HL-60/S4 treated with phorbol 12-myristate 13-acetate at 8.2 ng/mL for 4 days and 3 days (cell line): ENCODE results near the gene CADM1.

ENCODE experiments used
- in situ Hi-C: fragments of 300-500 bp; cut with MboI; formaldehyde crosslinking; loops from 2 replicates; pipeline ENCODE4 v1.15.0; 2022; ENCODE audit warnings: low sequenced_read_pairs

Gene CADM1

DNA sequence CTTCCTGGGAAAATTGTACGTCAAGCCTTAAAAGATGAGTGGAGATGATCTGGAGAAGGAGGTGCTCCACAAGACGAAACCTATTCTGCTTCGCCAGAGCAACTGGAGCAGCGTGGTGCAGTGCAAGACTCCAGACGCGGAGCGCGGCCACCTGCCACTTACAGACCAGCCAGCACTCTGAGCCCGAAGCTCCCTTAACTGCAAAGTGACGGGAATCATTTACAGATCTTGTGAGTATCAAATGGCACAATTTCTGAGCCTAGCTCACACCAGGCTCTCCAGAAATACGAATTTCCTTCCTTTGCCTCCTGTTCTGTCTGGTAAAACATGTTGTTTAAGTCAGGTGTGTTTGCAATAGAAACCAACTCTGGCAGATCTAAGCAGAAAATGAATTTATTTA lies 369.3 kb downstream of the CADM1 start:
- in situ Hi-C loops, result no loop called here

DNA sequence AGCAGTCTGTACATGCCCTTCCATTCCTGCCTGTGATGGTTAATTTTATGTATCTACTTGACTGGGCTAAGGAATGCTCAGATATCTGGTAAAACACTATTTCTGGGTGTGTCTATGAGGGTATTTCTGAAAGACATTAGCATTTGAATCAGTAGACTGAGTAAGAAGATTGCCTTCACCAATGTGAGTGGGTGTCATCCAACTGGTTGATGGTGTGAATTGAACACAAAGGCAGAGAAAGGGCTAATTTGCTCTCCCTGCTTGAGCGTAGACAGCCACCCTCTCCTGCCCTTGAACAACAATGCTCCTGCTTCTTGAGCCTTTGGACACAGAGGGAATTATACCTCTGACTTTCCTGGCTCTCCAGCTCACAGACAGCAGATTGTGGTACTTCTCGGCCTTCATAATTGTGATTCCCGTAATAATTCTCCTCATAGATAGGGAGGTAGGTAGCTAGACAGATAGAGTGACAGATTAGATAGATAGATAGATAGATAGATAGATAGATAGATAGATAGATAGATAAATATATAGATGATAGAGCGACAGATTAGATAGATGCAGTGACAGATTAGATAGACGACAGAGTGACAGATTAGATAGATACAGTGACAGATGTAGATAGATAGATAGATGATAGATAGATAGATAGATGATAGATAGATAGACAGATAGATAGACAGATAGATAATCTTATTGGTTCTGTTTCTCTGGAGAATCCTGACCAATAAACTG lies 370.6 kb downstream of the CADM1 start:
- in situ Hi-C loops, result no loop called here

DNA sequence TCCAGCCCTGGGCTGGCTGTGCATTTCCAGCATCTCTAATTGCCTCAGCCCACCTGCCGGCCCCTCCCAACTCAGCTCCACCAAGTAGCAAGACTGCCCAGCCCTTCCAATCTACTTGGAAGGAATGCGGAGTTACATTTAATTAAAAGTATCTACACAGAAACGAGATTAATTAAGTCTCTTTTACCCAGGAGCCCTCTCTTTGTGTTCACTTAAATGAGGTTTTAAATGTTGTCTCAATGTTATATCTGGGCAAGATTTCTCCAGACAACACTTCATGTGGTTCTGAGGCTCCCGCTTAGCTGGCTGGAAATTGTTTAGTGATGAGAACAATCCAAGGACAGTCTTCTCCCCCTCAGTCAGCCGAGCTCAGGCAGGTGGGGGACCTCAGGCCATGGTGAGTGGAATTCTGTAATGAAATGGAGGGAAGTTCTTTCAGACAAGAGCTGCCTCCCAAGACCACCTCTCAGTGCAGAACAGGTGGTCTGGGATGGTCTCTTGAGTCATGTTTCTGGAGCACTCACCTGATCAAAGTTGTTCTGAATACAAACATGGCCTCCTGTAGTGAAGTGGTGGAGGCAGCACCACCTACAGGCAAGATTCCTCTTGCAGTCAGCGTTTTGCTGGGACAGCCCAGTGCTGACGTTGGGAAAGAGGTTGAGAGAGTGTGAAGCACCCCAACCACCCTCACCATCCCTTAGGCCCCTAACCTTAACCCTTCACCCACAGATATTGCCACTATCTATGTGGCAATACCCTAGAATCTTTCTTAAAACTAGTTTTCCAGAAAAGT lies 371.6 kb downstream of the CADM1 start:
- in situ Hi-C loops, result no loop called here

- in situ Hi-C loops, result no loop called here
Measured at GRCh38 chr11:115129473-115130289, 374.5 kb downstream of the CADM1 start.

DNA sequence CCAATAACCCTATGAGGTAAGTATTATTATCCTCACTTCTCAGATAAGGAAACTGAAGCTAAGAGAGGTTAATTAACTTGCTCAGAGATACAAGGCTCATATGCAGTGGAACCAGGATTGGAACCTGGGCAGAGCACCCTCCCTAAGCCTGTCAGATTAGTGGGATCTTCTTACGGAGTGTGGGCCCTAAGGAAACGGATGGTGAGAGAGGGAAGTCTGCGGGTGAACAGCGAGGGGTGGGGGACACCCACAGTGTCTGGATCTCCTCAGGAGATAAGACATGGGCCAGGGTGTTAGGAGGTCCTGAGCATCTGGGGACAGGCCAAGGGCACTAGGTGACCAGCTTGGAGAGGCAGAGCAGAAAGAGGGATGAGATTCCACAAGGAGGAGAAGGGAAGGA lies 376.0 kb downstream of the CADM1 start:
- in situ Hi-C loops, result no loop called here

DNA sequence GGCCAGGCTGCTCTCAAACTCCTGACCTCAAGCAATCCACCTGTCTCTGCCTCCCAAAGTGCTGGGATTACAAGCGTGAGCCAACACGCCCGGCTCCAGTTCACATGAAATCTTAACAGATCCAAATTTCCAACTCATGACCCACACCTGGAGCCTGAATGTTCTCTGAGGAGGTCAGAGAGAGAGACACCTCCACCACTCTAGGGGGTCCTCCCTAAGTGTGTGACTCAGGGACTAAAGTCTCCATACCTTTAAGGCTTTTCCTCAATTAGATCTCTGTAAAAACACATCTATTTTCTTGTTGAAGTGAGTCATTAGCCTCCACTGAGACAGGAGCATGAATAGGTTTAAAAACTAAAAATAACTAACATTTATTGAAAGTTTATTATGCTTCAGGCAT lies 376.4 kb downstream of the CADM1 start:
- in situ Hi-C loops, result no loop called here

GRCh38 chr11:115126515-115127208 lies 377.6 kb downstream of the CADM1 start:
- in situ Hi-C loops, result no loop called here

- in situ Hi-C loops, result no loop called here
Measured at GRCh38 chr11:115126092-115126491, 378.1 kb downstream of the CADM1 start.

DNA sequence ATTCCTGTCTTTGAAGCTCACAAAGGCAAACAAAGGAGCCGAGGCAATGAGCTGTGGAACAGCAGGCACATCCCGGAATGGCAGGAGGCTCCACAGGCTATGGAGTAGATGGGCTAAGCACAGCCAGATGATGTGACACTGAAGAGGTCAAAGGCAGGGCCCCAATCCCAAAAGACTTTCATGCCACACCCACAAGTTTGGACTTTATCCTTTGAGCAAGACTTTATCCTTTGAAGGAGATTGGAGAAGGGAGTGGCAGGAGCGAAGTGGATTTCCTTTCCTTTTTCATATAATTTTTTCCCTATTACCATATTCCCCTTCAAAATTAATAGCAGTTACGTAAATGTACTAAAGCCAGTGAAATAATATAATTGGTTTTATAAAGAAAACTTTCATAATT lies 379.4 kb downstream of the CADM1 start:
- in situ Hi-C loops, result no loop called here

- in situ Hi-C loops, result no loop called here
Measured at GRCh38 chr11:115123641-115124040, 380.6 kb downstream of the CADM1 start.

- in situ Hi-C loops, result no loop called here
Measured at GRCh38 chr11:115122274-115122673, 381.9 kb downstream of the CADM1 start.
